Activated CD4-positive, alpha-beta T cell treated with anti-CD3 and anti-CD28 coated beads for 1 hour (primary cell): Measurements from ENCODE around the gene TRIM41.
"Not testable (repeated sequence)": the region's sequence is repeated elsewhere in the genome, so short reads cannot be mapped to it uniquely, and the experiment has no call there.

Experiments
- DNase-seq: peaks from one replicate; pipeline ENCODE4 v3.0.0-alpha.2; 2020

The TRIM41 gene

GRCh38 chr5:181193656-181194055, 29.4 kb upstream of the TRIM41 start:
- no peak for DNase-seq

DNA sequence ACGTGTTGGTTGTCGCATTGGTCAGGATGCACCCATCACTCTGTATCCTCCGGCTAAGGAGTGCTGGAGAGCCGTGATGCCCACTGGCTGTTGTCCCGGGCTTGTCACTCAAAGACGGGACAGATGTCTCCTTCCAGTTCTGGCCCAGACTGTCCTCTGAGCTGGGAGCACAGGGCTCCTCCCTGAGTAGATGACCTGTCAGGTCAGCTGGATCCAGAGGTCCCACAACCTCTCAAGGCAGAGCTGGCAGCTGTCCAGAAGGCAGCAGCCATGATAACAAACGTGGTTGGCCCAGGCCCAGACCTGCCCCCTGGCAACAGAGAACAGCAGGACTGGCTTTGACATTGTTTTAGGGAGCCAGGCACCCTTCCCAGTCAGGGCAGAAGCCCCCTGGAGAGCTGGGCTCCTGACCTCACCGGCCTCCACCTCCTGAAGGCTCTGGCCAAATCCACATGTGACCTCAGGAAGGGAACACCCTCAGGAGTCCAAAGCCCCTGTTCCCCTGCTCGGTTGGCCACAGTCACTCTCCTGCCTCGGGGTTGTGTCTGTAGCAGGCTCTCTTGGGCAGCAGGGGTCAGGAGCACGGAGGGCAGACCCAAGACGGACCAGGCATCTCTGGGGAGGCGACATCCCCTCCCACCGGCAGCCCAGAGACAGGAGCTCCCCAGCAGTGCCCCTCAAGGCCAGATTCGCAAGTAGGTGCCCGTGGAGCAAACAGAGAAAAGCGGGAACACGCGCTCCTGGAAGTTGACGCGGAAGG, 28.4 kb upstream of the TRIM41 start:
- no peak for DNase-seq

GRCh38 chr5:181195249-181195761, 27.8 kb upstream of the TRIM41 start:
- DNase-seq: no peak

- no peak for DNase-seq
These were observed 25.6 kb upstream of the TRIM41 start for GRCh38 chr5:181197326-181197951.

GRCh38 chr5:181198106-181198685, 24.9 kb upstream of the TRIM41 start:
- no peak for DNase-seq

- no peak for DNase-seq
These were observed 24.1 kb upstream of the TRIM41 start for GRCh38 chr5:181198905-181199519.

- DNase-seq: no peak
These were observed 23.0 kb upstream of the TRIM41 start for GRCh38 chr5:181199881-181200638.

DNA sequence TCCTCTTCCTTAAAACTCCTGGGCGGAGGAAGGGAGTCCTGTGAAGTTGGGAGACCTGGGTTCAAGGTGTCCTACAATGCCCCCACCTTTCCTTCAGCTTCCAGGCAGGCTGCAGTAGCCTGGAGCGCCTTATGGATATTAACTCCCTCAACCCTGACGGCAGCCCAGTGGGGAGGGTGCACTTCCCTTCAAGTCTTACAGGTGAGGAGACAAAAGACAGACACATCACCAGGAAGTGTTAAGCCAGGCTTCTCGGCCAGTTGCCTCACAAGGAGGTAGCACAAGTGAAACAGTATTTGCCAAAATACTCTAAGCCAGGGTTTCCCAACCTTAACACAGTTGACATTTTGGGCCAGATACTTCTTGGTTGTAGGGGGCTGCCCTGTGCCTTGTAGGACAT, 22.3 kb upstream of the TRIM41 start:
- DNase-seq: no peak

DNA sequence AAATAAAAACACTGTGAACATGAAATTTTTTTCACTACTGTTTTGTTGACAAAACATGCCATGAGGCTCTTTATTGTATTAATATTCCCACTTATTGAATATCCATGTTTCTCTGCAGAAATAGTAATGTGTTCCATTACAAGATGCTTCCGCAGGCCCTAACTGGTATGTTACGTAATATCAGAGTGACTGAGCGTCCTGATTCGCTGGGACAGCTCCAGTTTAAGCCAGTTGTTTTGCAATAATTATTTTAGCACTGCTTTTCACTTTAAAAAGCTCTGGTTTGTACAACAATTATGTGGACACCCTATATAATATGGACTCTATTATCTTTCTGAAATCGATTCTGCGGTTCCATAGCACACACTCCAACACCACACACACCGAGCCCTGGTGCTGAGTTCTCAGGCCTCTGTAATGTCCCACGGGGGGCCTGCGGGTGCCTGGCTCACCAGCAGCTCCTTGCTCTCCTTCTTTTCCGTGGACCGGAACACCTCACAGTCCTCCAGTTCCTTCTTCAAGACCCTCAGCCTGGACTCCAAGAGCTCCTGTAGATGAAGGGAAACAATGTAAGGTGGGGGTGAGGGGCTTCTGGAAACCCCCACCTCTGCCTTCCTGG, 19.9 kb upstream of the TRIM41 start:
- no peak for DNase-seq

GRCh38 chr5:181203777-181204112, 19.3 kb upstream of the TRIM41 start:
- no peak for DNase-seq

DNA sequence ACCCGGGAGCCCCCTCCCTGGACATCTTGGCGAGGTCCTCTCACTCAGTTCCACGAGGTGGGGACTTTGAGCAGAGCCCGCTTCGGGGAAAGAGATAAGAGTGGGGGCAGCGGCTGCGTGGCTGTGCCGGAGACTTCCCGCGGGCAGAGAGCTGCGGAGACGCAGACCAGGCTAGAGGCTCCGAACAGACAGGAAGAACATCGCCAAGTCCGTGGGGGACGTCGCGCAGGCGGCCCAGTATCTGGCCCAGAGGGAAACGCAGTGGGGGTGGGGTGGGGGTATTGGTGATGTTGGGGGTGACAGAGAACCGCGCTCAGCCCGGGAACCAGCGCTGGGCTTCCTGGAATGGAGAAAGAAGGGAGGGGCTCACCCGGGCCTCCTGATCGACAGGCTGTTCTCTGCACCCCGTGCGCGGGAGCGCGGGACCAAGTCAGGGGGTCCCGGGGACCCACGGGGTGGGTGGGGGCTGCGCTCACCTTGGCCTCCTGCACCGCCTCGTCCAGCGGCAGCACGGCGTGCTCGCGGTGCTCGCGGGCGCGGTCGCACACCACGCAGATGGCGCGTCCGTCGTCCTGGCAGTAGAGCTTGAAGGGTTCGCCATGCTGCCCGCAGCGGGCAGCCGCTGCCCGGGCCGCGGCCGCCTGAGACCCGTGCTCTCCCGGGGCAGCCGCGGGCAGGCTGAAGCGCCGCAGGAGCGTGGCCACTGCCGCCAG, 18.8 kb upstream of the TRIM41 start:
- no peak for DNase-seq

- DNase-seq: no peak
These were observed 18.0 kb upstream of the TRIM41 start, which contains the start of gene TRIM7 for GRCh38 chr5:181204826-181205760. TSS of gene TRIM7 (minus strand) at chr5:181205196. CDS start at chr5:181205110, 86 bp downstream.

- DNase-seq: no peak
These were observed 17.1 kb upstream of the TRIM41 start for GRCh38 chr5:181205761-181206649.

DNA sequence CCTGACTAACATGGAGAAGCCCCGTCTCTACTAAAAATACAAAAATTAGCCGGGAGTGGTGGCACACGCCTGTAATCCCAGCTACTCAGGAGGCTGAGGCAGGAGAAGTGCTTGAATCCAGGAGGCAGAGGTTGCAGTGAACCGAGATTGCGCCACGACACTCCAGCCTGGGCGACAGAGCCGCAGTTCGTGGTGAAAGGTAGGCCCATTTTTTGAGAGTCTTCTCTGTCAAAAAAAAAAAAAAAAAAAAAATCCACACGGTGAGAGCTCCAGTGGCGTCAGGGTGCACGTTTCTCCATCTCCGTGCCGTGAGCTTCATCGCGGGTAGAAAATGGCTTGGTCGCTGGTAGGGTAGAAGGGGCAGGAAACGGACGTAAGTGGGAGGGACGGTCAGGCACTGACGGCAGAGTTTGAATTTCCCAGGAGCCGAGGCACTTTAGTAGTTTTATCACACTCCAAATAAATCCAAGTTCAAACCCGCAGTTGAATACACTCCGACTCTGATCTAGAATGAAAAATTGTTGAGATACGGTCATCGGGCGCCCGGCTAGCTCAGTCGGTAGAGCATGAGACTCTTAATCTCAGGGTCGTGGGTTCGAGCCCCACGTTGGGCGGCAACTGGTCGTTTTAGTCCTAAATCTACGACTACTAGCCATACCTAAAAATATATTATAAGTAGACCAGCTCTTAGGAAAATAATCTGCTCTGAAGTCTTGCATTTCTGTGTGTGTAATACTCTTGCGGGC, 15.7 kb upstream of the TRIM41 start:
- peak; percentile 65 for DNase-seq

DNA sequence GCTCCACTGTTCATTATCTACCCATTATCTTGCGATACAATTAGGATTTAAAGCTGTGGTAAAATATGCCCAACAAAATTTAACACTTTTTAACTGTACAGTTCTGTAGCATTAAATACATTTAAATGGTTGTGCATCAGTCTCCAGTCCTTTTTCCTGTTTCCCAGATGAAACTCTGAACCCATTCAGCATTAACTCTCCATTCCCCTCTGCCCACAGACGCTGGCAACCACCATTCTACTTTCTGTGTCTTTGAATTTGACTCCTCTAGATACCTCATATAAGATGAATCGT, 15.2 kb upstream of the TRIM41 start:
- no peak for DNase-seq

GRCh38 chr5:181209006-181209405, 14.1 kb upstream of the TRIM41 start:
- DNase-seq: not testable (repeated sequence)

DNA sequence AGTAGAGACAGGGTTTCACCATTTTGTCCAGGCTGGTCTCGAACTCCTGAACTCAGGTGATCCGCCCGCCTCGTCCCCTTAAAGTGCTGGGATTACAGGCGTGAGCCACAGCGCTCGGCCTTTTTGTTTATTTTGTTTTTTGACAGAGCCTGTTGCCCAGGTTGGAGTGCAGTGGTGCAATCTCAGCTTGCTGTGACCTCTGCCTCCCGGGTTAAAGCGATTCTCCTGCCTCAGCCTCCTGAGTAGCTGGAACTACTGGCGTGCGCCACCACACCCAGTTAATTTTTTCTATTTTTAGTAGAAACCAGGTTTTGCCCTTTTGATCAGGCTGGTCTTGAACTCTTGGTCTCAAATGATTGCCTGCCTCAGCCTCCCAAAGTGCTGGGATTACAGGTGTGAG, 12.9 kb upstream of the TRIM41 start:
- DNase-seq: not testable (repeated sequence)

GRCh38 chr5:181210698-181211097, 12.4 kb upstream of the TRIM41 start:
- not testable (repeated sequence) for DNase-seq

- no peak for DNase-seq
These were observed 11.9 kb upstream of the TRIM41 start for GRCh38 chr5:181211208-181211607.
